GM21737 (cell line): ENCODE results near the gene STXBP5.

Experiments used
- ATAC-seq: cut with Tn5 transposase; IDR thresholded peaks from one replicate; pipeline ENCODE4 v1.9.1; 2021; ENCODE audit warnings: mild to moderate bottlenecking, moderate library complexity; ENCODE audit not compliant: unreplicated experiment

The STXBP5 gene

GRCh38 chr6:147207837-147208754 is 3.9 kb downstream of the STXBP5 start:
- ATAC-seq = no peak

GRCh38 chr6:147209762-147210449 is 5.7 kb downstream of the STXBP5 start:
- ATAC-seq = no peak

DNA sequence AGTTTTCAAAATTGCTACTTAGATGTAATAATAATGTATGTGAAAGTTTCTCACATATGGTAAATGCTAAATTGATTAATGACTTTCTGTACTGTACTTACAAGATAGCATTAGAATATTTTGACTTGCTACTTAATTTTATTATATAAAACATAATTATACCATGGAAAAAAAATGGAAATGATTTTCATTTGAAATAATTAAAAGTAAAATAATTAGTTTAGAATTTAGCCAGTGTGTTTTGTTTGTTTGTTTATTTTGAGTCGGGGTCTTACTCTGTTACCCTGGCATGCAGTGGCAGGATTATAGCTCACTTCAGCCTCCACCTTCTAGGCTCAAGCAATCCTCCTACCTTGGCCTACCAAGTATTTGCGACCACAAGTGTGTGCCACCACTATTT is 7.1 kb downstream of the STXBP5 start:
- ATAC-seq = no peak

DNA sequence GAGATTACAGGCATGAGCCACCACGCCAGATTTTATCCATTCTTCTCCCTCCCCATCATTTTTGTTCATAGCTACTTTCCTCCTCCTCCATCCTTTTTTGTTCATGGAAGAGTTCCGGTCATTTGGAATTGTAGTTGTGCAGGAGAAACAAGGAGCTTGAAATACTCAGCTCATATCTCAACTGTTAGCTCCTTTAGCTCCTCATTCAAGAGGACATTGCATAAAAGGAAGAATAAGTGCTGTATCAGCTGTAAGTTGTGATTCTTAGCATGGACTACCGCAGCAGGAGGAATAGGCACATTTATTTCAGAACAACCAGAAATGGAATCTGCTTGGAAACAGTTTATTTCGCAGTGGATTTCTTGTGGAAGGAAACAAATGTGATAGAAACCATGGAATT is 7.6 kb downstream of the STXBP5 start:
- ATAC-seq = no peak

DNA sequence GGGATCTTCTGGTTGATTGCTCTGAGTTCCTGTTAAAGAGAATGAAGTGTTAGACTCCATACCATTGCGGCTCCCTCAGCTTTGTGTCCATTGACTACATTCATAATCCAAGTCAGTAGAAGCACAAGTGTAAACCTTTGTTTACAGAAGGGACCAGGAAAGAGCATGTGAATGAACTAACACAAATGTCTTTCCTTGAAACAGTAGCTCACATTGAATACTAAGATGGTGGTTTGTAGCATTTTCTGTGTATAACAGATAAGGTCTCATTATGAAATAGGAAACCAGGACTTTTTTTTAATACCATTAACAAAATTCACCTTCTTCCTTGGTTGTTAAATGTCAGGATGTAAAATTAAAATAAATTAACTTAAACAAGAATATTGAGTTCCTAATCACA is 8.4 kb downstream of the STXBP5 start:
- ATAC-seq = no peak

- ATAC-seq = no peak
Measured at GRCh38 chr6:147213772-147214171, 9.6 kb downstream of the STXBP5 start.

DNA sequence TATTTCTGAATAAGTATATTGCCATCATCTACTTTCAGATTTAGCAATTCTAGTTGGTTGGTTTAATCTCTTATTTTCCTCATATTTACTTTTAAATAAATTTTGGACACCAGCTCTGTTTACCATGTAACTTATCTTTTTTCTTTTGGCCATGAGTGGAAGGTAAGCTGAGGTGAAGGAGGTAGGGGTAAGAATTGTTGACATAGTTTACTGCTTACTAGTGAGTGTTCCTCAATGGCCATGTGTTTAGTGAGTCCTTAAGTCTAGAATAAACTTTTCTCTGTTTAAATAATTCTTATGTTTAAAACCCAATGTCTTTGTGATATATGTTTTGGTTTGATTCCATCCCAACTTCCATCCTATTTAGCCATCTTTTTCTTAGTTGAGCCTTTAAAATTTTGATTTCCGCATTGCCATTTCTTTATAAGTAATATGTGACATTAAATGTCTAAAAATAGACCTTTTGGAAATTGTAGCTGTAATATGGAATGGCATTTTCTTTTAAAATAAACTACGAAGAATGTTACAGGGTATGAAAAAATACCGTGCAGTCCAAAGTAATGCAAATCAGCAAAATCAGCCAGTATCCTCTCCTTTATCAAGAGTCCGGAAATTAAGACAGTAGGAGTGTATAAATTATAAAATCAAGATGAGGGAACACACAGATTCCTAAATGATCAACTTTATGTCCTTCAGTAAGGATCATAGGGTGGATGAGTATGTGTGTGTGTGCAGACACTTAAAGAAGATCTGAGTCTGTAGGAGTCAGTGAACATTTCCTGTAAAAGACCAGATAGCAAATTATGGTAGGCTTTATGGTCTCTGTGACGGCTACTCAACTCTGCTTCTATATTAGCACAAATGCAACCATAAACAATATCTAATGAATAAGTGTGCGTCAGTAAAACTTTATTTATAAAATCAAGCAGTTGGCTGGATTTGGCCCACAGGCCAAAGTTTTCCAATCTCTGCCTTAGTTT is 10.3 kb downstream of the STXBP5 start:
- no peak for ATAC-seq

- no peak for ATAC-seq
Measured at GRCh38 chr6:147216915-147217314, 12.7 kb downstream of the STXBP5 start.

- ATAC-seq = no peak
Measured at GRCh38 chr6:147217840-147218404, 13.7 kb downstream of the STXBP5 start.

DNA sequence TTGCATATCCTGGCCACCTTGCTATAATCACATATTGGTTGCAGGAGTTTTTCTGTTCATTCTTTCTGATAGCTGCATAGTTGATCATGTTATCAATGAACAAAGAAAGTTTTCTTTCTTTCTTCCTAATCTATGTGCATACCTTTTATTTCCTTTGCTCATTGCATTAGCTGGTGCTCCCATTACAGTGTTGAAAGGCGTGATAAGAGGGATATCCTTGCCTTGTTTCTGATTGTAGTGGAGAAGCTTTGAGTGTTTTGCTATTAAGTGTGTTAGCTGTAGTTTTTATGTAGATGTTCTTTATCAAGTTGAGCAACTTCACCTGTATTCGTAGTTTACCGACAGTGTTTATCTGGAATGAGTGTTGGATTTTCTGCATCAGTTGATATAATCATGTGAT is 14.6 kb downstream of the STXBP5 start:
- no peak for ATAC-seq

DNA sequence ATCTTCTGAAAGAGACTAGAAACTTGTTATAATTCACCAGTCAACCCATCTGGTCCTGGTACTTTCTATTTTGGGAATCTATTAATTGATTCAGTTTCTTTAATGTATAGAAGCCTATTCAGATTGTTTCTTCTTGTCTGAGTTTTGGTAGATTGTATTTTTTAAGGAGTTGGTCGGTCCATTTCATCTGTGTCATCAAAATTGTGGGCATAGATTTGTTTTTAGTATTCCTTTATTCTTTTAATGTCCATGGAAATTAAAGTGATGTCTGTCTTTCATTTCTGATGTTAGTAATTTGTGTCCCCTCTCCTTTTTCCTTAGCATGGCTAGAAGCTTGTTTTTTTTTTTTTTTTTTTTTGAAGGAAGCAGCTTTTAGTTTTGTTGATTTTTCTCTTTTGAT is 15.2 kb downstream of the STXBP5 start:
- no peak for ATAC-seq

GRCh38 chr6:147220345-147220744 is 16.1 kb downstream of the STXBP5 start:
- no peak for ATAC-seq

DNA sequence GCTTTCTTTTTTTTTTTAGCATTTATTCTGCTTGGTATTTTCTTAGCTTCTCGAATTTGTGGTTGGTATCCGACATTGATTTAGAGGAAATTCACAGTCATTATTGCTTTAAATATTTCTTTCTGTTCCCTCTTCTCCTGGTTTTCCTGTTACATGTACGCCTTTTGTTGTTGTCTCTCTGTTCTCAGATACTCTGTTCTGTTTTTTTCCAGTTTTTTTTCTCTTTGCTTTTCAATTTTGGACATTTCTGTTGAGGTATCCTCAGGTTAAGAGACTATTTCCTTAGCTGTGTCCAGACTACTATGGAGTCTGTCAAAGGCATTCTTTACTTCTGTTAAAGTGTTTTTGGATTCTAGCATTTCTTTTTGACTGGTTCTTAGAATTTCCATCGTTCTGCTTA is 17.5 kb downstream of the STXBP5 start:
- no peak for ATAC-seq

DNA sequence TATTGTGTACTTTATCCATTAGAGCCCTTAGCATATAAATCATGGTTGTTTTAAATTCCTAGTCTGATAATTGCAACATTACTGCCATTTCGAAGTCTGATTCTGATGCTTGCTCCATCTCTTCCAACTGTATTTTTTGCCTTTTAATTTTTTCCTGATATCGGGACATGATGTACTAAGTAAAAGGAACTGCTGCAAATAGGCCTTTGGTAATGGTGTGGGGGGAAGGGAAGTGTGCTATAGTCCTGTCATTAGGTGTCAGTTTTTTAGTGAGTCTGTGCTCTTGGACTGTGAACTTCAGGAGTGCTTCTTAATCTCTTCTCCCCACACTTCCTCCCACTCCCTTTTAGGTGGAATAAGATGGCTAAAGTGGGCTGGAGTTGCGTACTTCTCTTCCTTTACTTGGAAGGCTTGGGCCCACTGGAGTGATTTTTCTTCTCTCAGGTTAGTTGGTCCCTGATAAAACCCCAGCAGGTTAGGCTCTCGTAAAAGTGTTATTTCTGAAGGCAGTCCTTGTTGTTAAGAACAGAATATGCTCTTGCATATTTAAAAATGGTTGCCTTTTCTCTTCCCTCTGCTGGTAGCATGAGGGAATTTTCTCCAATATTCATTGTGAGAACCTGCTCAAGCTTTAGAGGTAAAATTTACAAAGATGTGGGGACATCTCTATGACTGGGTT is 18.1 kb downstream of the STXBP5 start:
- no peak for ATAC-seq

GRCh38 chr6:147223736-147224135 is 19.5 kb downstream of the STXBP5 start:
- no peak for ATAC-seq

- no peak for ATAC-seq
Measured at GRCh38 chr6:147226163-147226724, 22.0 kb downstream of the STXBP5 start.

DNA sequence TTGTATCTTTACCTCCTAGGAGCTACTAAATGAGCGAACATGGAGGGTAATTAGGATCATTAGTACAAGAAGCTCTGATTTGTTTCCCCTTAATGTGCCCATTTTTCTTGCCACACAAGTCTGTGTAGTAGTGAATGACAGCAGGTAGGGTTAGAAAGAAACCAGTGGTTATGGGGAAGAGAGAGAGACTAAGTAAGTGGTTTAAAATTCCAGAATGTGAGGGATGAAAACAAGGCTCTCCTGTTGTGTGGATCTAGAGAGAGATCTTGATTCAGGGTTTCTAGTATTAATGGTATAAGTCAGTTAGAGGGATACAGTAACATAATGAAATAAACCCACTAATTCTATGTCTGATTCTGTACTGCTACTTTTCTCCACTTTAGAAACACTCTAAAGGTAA is 22.7 kb downstream of the STXBP5 start:
- no peak for ATAC-seq

- ATAC-seq = no peak
Measured at GRCh38 chr6:147227770-147228320, 23.6 kb downstream of the STXBP5 start.

DNA sequence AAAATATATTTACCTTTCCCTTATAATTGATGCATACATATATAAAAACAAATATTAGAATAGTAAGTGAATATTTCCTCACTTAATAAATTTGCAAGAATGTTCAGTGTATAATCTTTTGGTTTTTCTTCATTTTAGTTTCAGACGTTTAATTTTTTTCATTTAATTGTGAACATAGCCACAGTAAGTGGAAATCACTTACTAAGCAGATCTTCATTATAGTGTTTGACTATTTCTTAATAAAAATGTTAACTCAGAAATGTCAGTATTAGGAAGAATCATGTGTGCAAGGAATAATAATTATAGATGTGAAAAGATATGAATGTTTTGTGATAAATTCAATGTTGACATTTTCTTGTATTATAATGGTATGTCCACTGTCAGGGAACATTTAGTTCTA is 27.4 kb downstream of the STXBP5 start:
- ATAC-seq = no peak

DNA sequence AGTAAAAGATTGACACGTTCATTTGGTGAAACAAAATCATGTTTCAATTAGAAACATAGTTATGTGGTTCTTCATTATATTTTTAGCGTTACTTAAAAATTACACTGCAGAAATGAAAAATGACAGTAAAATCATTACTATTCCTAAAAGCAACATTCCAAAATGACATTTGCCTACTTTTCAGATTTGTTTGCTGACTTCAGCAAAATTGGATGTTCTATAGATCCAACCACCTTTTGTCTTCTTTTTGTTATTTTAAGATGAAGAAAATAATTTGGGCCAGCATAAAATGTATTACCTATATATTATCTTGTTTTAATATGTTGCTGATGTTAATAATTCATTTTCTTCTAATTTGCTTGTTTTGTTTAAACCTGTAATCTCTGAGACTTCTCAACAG is 30.5 kb downstream of the STXBP5 start:
- ATAC-seq = no peak
